ENCODE results near the gene TXN2. TPM values are rescaled to one million over a fixed set of nuclear protein-coding genes. Genes with fewer than 3 reads are reported as not detected.
A peak's percentile ranks its signal among the peaks of the same experiment; 100 is the strongest.
"Not testable (repeated sequence)": the region's sequence is repeated elsewhere in the genome, so short reads cannot be mapped to it uniquely, and the experiment has no call there.

Gene TXN2
- 10 to 100 TPM; 44.9 to 82.2 (median 61.0) TPM for total RNA-seq

- H3K27ac ChIP-seq: peak within 1 kb of the TSS; percentile 98 to 100
- in situ Hi-C loops (cut with MboI; ENCODE audit: low pct_unique_long_range_greater_than_20kb in 2 of 9, low sequenced_read_pairs in 9 of 9, unreplicated experiment in 9 of 9): no loop called here
- 0% methylated on average over 1 to 12 of the region's 62 CpGs; no CpG with 5 or more reads in 3 of the 10 experiments for WGBS, 10 experiments
- peaks cover 13 to 14% of the 10 kb centered on the region in 2 donors for H3K4me1 ChIP-seq (replicated peaks in 1 of 2)
- peak within 1 kb of the TSS; percentile 65 to 92 (median 86) for H3K4me3 ChIP-seq
- peak; percentile 87 to 93 (median 89) for ATAC-seq (replicated peaks in 6 of 8)
These were observed at the start of gene TXN2 for GRCh38 chr22:36481393-36482168. Gene TXN2, minus strand, starts transcription at chr22:36481640. Its CDS starts 803 bp downstream, at chr22:36480837.

GRCh38 chr22:36528795-36529751 lies 47.6 kb upstream of the TXN2 start, which contains the start of gene EIF3D:
Gene EIF3D, minus strand, starts transcription at chr22:36529166. Its CDS starts 3,045 bp downstream, at chr22:36526121.
- WGBS, 10 experiments: 0 to 6% (median 2%) methylated on average over 2 to 33 of the region's 82 CpGs; no CpG with 5 or more reads in 4 of the 10 experiments
- in situ Hi-C loops (cut with MboI; ENCODE audit: low pct_unique_long_range_greater_than_20kb in 2 of 9, low sequenced_read_pairs in 9 of 9, unreplicated experiment in 9 of 9): loop anchor here in 3 of 9 experiments (25.0 kb wide), 3 partner anchors 233 to 458 kb away; partner anchors contain the start of gene NCF4 (in 1 of the 3)
- ATAC-seq (replicated peaks in 6 of 8): peak; percentile 81 to 95 (median 93)
- Histone ChIP-seq H3K27ac (peak within 1 kb of the TSS; percentile 69 to 88), H3K4me3 (peak within 1 kb of the TSS; percentile 55 to 76 (median 59)), H3K4me1 (replicated peaks in 1 of 2) (peaks cover 14 to 17% of the 10 kb centered on the region in 2 donors)

- in situ Hi-C loops (cut with MboI; ENCODE audit: low pct_unique_long_range_greater_than_20kb in 2 of 9, low sequenced_read_pairs in 9 of 9, unreplicated experiment in 9 of 9): loop anchor here in 3 of 9 experiments (25.0 kb wide), 3 partner anchors 234 to 459 kb away; partner anchors contain the start of gene NCF4 (in 1 of the 3)
- peak in 2 of 8 experiments; percentile 6 to 19 for ATAC-seq (replicated peaks in 6 of 8)
- 0 to 60% (median 1%) methylated on average over 1 to 8 of the region's 8 CpGs; no CpG with 5 or more reads in 1 of the 10 experiments for WGBS, 10 experiments
- Histone ChIP-seq H3K27ac (peak overlapping the region; percentile 69 to 88), H3K4me3 (peak overlapping the region; percentile 55 to 76 (median 59)), H3K4me1 (replicated peaks in 1 of 2) (peaks cover 14 to 17% of the 10 kb centered on the region in 2 donors)
These were observed 46.9 kb upstream of the TXN2 start for GRCh38 chr22:36528341-36528740.

- in situ Hi-C loops (cut with MboI; ENCODE audit: low pct_unique_long_range_greater_than_20kb in 2 of 9, low sequenced_read_pairs in 9 of 9, unreplicated experiment in 9 of 9): no loop called here
- no peak overlapping the region for H3K4me3 ChIP-seq
- no peak overlapping the region for H3K27ac ChIP-seq
- peak in 2 of 8 experiments; percentile 14 to 41 for ATAC-seq (replicated peaks in 6 of 8)
- 71 to 100% (median 98%) methylated on average over 1 to 6 of the region's 6 CpGs; no CpG with 5 or more reads in 2 of the 10 experiments for WGBS, 10 experiments
- H3K4me1 ChIP-seq (replicated peaks in 1 of 2): peaks cover 7 to 10% of the 10 kb centered on the region in 2 donors
These were observed 41.2 kb upstream of the TXN2 start for GRCh38 chr22:36522662-36523061.

- Histone ChIP-seq H3K4me1 (replicated peaks in 1 of 2) (no peaks in the 10 kb centered on the region), H3K27ac (no peak overlapping the region), H3K4me3 (no peak overlapping the region)
- in situ Hi-C loops (cut with MboI; ENCODE audit: low pct_unique_long_range_greater_than_20kb in 2 of 9, low sequenced_read_pairs in 9 of 9, unreplicated experiment in 9 of 9): no loop called here
- WGBS, 10 experiments: 72 to 100% (median 98%) methylated on average over 1 to 3 of the region's 3 CpGs; no CpG with 5 or more reads in 2 of the 10 experiments
- ATAC-seq (replicated peaks in 6 of 8): no peak
These were observed 39.0 kb upstream of the TXN2 start for GRCh38 chr22:36520423-36520822.

GRCh38 chr22:36519906-36520305 lies 38.5 kb upstream of the TXN2 start:
- in situ Hi-C loops (cut with MboI; ENCODE audit: low pct_unique_long_range_greater_than_20kb in 2 of 9, low sequenced_read_pairs in 9 of 9, unreplicated experiment in 9 of 9); H3K4me3 ChIP-seq; H3K4me1 ChIP-seq (replicated peaks in 1 of 2); H3K27ac ChIP-seq; ATAC-seq (replicated peaks in 6 of 8): not testable (repeated sequence)
- 90 to 100% (median 100%) methylated on average over 1 to 2 of the region's 2 CpGs; no CpG with 5 or more reads in 2 of the 10 experiments for WGBS, 10 experiments

- no peak for ATAC-seq (replicated peaks in 6 of 8)
- H3K4me3 ChIP-seq: no peak overlapping the region
- no peaks in the 10 kb centered on the region for H3K4me1 ChIP-seq (replicated peaks in 1 of 2)
- 89 to 100% (median 100%) methylated on average over 1 of the region's 1 CpG; no CpG with 5 or more reads in 5 of the 10 experiments for WGBS, 10 experiments
- in situ Hi-C loops (cut with MboI; ENCODE audit: low pct_unique_long_range_greater_than_20kb in 2 of 9, low sequenced_read_pairs in 9 of 9, unreplicated experiment in 9 of 9): no loop called here
- no peak overlapping the region for H3K27ac ChIP-seq
These were observed 33.3 kb upstream of the TXN2 start for GRCh38 chr22:36514766-36515165.

GRCh38 chr22:36512991-36513390 lies 31.6 kb upstream of the TXN2 start:
- H3K27ac ChIP-seq: no peak overlapping the region
- 83 to 100% (median 95%) methylated on average over 1 to 4 of the region's 4 CpGs; no CpG with 5 or more reads in 5 of the 10 experiments for WGBS, 10 experiments
- in situ Hi-C loops (cut with MboI; ENCODE audit: low pct_unique_long_range_greater_than_20kb in 2 of 9, low sequenced_read_pairs in 9 of 9, unreplicated experiment in 9 of 9): no loop called here

GRCh38 chr22:36512333-36512732 lies 30.9 kb upstream of the TXN2 start:
- H3K4me1 ChIP-seq (replicated peaks in 1 of 2): peaks cover 3 to 4% of the 10 kb centered on the region in 2 donors
- H3K27ac ChIP-seq: no peak overlapping the region
- WGBS, 10 experiments: 96 to 100% (median 100%) methylated on average over 1 to 4 of the region's 8 CpGs; no CpG with 5 or more reads in 6 of the 10 experiments
- in situ Hi-C loops (cut with MboI; ENCODE audit: low pct_unique_long_range_greater_than_20kb in 2 of 9, low sequenced_read_pairs in 9 of 9, unreplicated experiment in 9 of 9): no loop called here
- no peak for ATAC-seq (replicated peaks in 6 of 8)
- no peak overlapping the region for H3K4me3 ChIP-seq

More at GRCh38 chr22:36512991-36513390, 31.6 kb upstream of the TXN2 start:
- no peak for ATAC-seq (replicated peaks in 6 of 8)
- Histone ChIP-seq H3K4me3 (no peak overlapping the region), H3K4me1 (replicated peaks in 1 of 2) (no peaks in the 10 kb centered on the region)

GRCh38 chr22:36510966-36511881 lies 29.8 kb upstream of the TXN2 start:
- no peak overlapping the region for H3K4me3 ChIP-seq
- no peak overlapping the region for H3K27ac ChIP-seq
- peak in 3 of 8 experiments; percentile 4 to 17 (median 7) for ATAC-seq (replicated peaks in 6 of 8)
- WGBS, 10 experiments: 33 to 83% (median 76%) methylated on average over 1 to 10 of the region's 17 CpGs; no CpG with 5 or more reads in 3 of the 10 experiments
- H3K4me1 ChIP-seq (replicated peaks in 1 of 2): peaks cover 8 to 10% of the 10 kb centered on the region in 2 donors
- in situ Hi-C loops (cut with MboI; ENCODE audit: low pct_unique_long_range_greater_than_20kb in 2 of 9, low sequenced_read_pairs in 9 of 9, unreplicated experiment in 9 of 9): no loop called here

GRCh38 chr22:36510384-36510783 lies 28.9 kb upstream of the TXN2 start:
- 72 to 100% (median 97%) methylated on average over 1 to 2 of the region's 3 CpGs; no CpG with 5 or more reads in 4 of the 10 experiments for WGBS, 10 experiments
- no peak overlapping the region for H3K4me3 ChIP-seq
- peaks cover 17 to 18% of the 10 kb centered on the region in 2 donors for H3K4me1 ChIP-seq (replicated peaks in 1 of 2)
- H3K27ac ChIP-seq: no peak overlapping the region
- peak in 2 of 8 experiments; percentile 47 to 63 for ATAC-seq (replicated peaks in 6 of 8)
- in situ Hi-C loops (cut with MboI; ENCODE audit: low pct_unique_long_range_greater_than_20kb in 2 of 9, low sequenced_read_pairs in 9 of 9, unreplicated experiment in 9 of 9): no loop called here
